Esophagus muscularis mucosa (tissue), 4 donors: Measurements from ENCODE around the gene GLRX5. TPM values are rescaled to one million over a fixed set of nuclear protein-coding genes. Genes with fewer than 3 reads are reported as not detected.

ENCODE experiments used
- DNase-seq: peaks from one replicate; pipeline ENCODE4 v3.0.0-alpha.2; 2017; ENCODE audit errors: extremely low spot score
- H3K27ac ChIP-seq, 4 donors: fragments of 200-600 bp; sonication (generic); replicated peaks in 1 of 4; 1 replicate in 3 of 4; 2 replicates in 1 of 4; pipeline ENCODE4 v1.5.1; 2016 to 2019; ENCODE audit warnings: mild to moderate bottlenecking in 1 of 4
- H3K27me3 ChIP-seq, 4 donors: fragments of 200-600 bp; sonication (generic); one replicate each; pipeline versions ENCODE4 v1.5.1 to v1.6.0; 2016 to 2019
- H3K36me3 ChIP-seq, 4 donors: fragments of 200-600 bp; sonication (generic); one replicate each; pipeline ENCODE4 v1.5.1; 2016 to 2019
- H3K4me1 ChIP-seq, 4 donors: fragments of 200-600 bp; sonication (generic); one replicate each; pipeline ENCODE4 v1.5.1; 2016 to 2019
- H3K4me3 ChIP-seq, 4 donors: fragments of 200-600 bp; sonication (generic); 1 replicate in 2 of 4; 2 replicates in 2 of 4; pipeline ENCODE4 v1.5.1; 2016 to 2019; ENCODE audit warnings: mild to moderate bottlenecking in 4 of 4, moderate library complexity in 1 of 4
- H3K9me3 ChIP-seq, 4 donors: fragments of 200-600 bp; sonication (generic); 1 replicate in 3 of 4; 2 replicates in 1 of 4; pipeline ENCODE4 v1.5.1; 2016 to 2019
- CTCF ChIP-seq, 3 experiments: fragments of 200-600 bp in 2 of 3; fragments of 450-650 bp in 1 of 3; sonication (generic) in 2 of 3; IDR thresholded peaks; one replicate each; pipeline ENCODE4 v1.5.1; 2017 to 2019; ENCODE audit warnings: antibody characterized with exemption in 3 of 3, mild to moderate bottlenecking in 2 of 3, moderate library complexity in 1 of 3
- EP300 ChIP-seq: sonication (generic); formaldehyde crosslinking; IDR thresholded peaks from one replicate; pipeline ENCODE4 v1.6.1; 2017; ENCODE audit warnings: antibody characterized with exemption
- POLR2A ChIP-seq: fragments of 450-650 bp; IDR thresholded peaks from one replicate; pipeline ENCODE4 v1.6.1; 2017; ENCODE audit warnings: antibody characterized with exemption, moderate library complexity, mild to moderate bottlenecking, low read depth
- POLR2AphosphoS5 ChIP-seq, 2 donors: sonication (generic); formaldehyde crosslinking; IDR thresholded peaks; one replicate each; pipeline ENCODE4 v1.6.1; 2017; ENCODE audit warnings: antibody characterized with exemption in 2 of 2
- WGBS: methylation state at CpG from one replicate; pipeline ENCODE4 v1.1.5; 2018; 5-methylcytosine and 5-hydroxymethylcytosine counted together
- intact Hi-C: fragments of 100-400 bp; cut with DNase I; formaldehyde crosslinking; loops from one replicate; pipeline ENCODE4 v1.15.1; 2023
- total RNA-seq, 4 donors: library from RNA; depleted of rRNA; stranded (reverse); fragments of >200 nt; gene quantifications; one replicate each; pipeline versions ENCODE4 v1.1.0 to v1.2.1, GENCODE V29; 2016

The GLRX5 gene
- total RNA-seq, 4 donors from 2014 or later: 34.3 to 51.5 (median 43.5) TPM

GRCh38 chr14:95488376-95489213, 46.3 kb upstream of the GLRX5 start:
- intact Hi-C loops: no loop called here
- H3K27ac ChIP-seq: peak overlapping the region; percentile 32 to 57 (median 44)
- WGBS: 74% methylated on average over 5 of the region's 6 CpGs
- H3K4me1 ChIP-seq: peaks cover 37 to 70% (median 62%) of the 10 kb centered on the region in 4 donors
- no peak overlapping the region for H3K4me3 ChIP-seq
- peaks cover 0 to 4% (median 0%) of the 10 kb centered on the region in 4 donors for H3K27me3 ChIP-seq
- H3K9me3 ChIP-seq: no peaks in the 10 kb centered on the region
- TF ChIP-seq EP300 (no peak), POLR2A (no peak), POLR2AphosphoS5 (IDR thresholded peaks at IDR 0.05) (no peak), CTCF (IDR thresholded peaks at IDR 0.05) (no peak)
- DNase-seq: no peak
- no peaks in the 10 kb centered on the region for H3K36me3 ChIP-seq

GRCh38 chr14:95489214-95490137, 45.4 kb upstream of the GLRX5 start:
- Histone ChIP-seq H3K27me3 (peaks cover 0 to 4% (median 0%) of the 10 kb centered on the region in 4 donors), H3K9me3 (no peaks in the 10 kb centered on the region), H3K4me1 (peaks cover 28 to 68% (median 54%) of the 10 kb centered on the region in 4 donors), H3K27ac (peak overlapping the region; percentile 32 to 57 (median 44)), H3K36me3 (no peaks in the 10 kb centered on the region), H3K4me3 (no peak overlapping the region)
- intact Hi-C loops: no loop called here
- DNase-seq: no peak
- TF ChIP-seq POLR2AphosphoS5 (IDR thresholded peaks at IDR 0.05) (no peak), CTCF (IDR thresholded peaks at IDR 0.05) (no peak), EP300 (no peak), POLR2A (no peak)
- WGBS: 81% methylated on average over 9 of the region's 9 CpGs

GRCh38 chr14:95490138-95490509, 44.7 kb upstream of the GLRX5 start:
- intact Hi-C loops: no loop called here
- Histone ChIP-seq H3K4me3 (no peak overlapping the region), H3K27ac (peak overlapping the region in 3 of 4 donors; percentile 41 to 57 (median 51)), H3K36me3 (no peaks in the 10 kb centered on the region), H3K9me3 (no peaks in the 10 kb centered on the region), H3K27me3 (peaks cover 0 to 4% (median 0%) of the 10 kb centered on the region in 4 donors), H3K4me1 (peaks cover 29 to 68% (median 54%) of the 10 kb centered on the region in 4 donors)
- TF ChIP-seq EP300: no peak
- TF ChIP-seq POLR2A: no peak
- TF ChIP-seq CTCF (IDR thresholded peaks at IDR 0.05): no peak
- no peak for TF ChIP-seq POLR2AphosphoS5 (IDR thresholded peaks at IDR 0.05)
- WGBS: 94% methylated on average over 5 of the region's 5 CpGs
- no peak for DNase-seq

GRCh38 chr14:95490727-95491451, 44.0 kb upstream of the GLRX5 start:
- Histone ChIP-seq H3K27me3 (peaks cover 0 to 5% (median 0%) of the 10 kb centered on the region in 4 donors), H3K4me1 (peaks cover 36 to 68% (median 54%) of the 10 kb centered on the region in 4 donors), H3K4me3 (no peak overlapping the region), H3K27ac (peak overlapping the region; percentile 21 to 57 (median 32)), H3K36me3 (no peaks in the 10 kb centered on the region), H3K9me3 (no peaks in the 10 kb centered on the region)
- intact Hi-C loops: no loop called here
- TF ChIP-seq POLR2AphosphoS5 (IDR thresholded peaks at IDR 0.05) (no peak), POLR2A (no peak), CTCF (IDR thresholded peaks at IDR 0.05) (no peak), EP300 (no peak)
- DNase-seq: no peak
- 97% methylated on average over 5 of the region's 10 CpGs for WGBS
